Coronary artery (tissue), 2 donors: ENCODE measurements around the gene DSCAM.

Experiments
- DNase-seq: peaks from one replicate; pipeline ENCODE4 v3.0.0-alpha.2; 2017; ENCODE audit warnings: low spot score
- H3K27ac ChIP-seq, 2 donors: fragments of 200-600 bp; sonication (generic); one replicate each; pipeline ENCODE4 v1.5.1; 2016 to 2019
- H3K4me3 ChIP-seq: fragments of 200-600 bp; sonication (generic); 2 replicates; pipeline ENCODE4 v1.5.1; 2016; ENCODE audit warnings: mild to moderate bottlenecking, moderate library complexity
- CTCF ChIP-seq: fragments of 200-600 bp; sonication (generic); IDR thresholded peaks from one replicate; pipeline ENCODE4 v1.5.1; 2019; ENCODE audit warnings: antibody characterized with exemption

DSCAM gene

GRCh38 chr21:40073642-40074041 lies 773.3 kb downstream of the DSCAM start:
- Histone ChIP-seq H3K4me3 (no peak overlapping the region), H3K27ac (no peak overlapping the region)
- TF ChIP-seq CTCF, result no peak
- no peak for DNase-seq

GRCh38 chr21:40070871-40071270 lies 776.1 kb downstream of the DSCAM start:
- H3K27ac ChIP-seq, result no peak overlapping the region
- DNase-seq, result no peak
- no peak for TF ChIP-seq CTCF
- H3K4me3 ChIP-seq, result no peak overlapping the region

GRCh38 chr21:40067751-40068150 lies 779.2 kb downstream of the DSCAM start:
- Histone ChIP-seq H3K27ac (no peak overlapping the region), H3K4me3 (no peak overlapping the region)
- DNase-seq, result no peak
- no peak for TF ChIP-seq CTCF

GRCh38 chr21:40066221-40066620 lies 780.7 kb downstream of the DSCAM start:
- Histone ChIP-seq H3K27ac (no peak overlapping the region), H3K4me3 (no peak overlapping the region)
- no peak for TF ChIP-seq CTCF
- DNase-seq, result no peak

GRCh38 chr21:40060083-40060677 lies 786.8 kb downstream of the DSCAM start:
- no peak for DNase-seq
- Histone ChIP-seq H3K4me3 (no peak overlapping the region), H3K27ac (no peak overlapping the region)
- no peak for TF ChIP-seq CTCF

GRCh38 chr21:40057331-40057730 lies 789.6 kb downstream of the DSCAM start:
- H3K27ac ChIP-seq, result no peak overlapping the region
- H3K4me3 ChIP-seq, result no peak overlapping the region
- no peak for DNase-seq
- TF ChIP-seq CTCF, result no peak

GRCh38 chr21:40056031-40056430 lies 790.9 kb downstream of the DSCAM start:
- Histone ChIP-seq H3K27ac (no peak overlapping the region), H3K4me3 (no peak overlapping the region)
- no peak for TF ChIP-seq CTCF
- DNase-seq, result no peak
